A673 (cell line): ENCODE data around the gene DOK4. TPM values are rescaled to one million over a fixed set of nuclear protein-coding genes. Genes with fewer than 3 reads are reported as not detected.

Experiments used
- BruUV-seq: library from RNA; stranded (reverse); fragments of 400-500 nt; replicated peaks from 2 replicates; lab custom pipeline; 2021; lab: Mats Ljungman, UMichigan
- CTCF ChIA-PET: fragments of 300-600 bp; sonication (Branson Sonifier 250); formaldehyde crosslinking; loops from one replicate; lab custom pipeline; 2022; ENCODE audit warnings: antibody characterized with exemption; lab: Charles Lee
- POLR2A ChIA-PET: fragments of 300-600 bp; sonication (Branson Sonifier 250); formaldehyde crosslinking; loops from one replicate; lab custom pipeline; 2022; ENCODE audit warnings: antibody characterized with exemption; ENCODE audit not compliant: low non-redundant PET; lab: Charles Lee
- DNase-seq: peaks from one replicate; pipeline ENCODE4 v3.0.0-alpha.2; 2015; ENCODE audit warnings: low spot score
- H3K27ac ChIP-seq: fragments of 200-600 bp; sonication (generic); 2 replicates; pipeline ENCODE4 v1.5.1; 2016; ENCODE audit warnings: mixed run types, low read depth, mild to moderate bottlenecking, mixed read lengths, antibody characterized with exemption, low read length; ENCODE audit not compliant: poor library complexity, severe bottlenecking
- H3K27me3 ChIP-seq: fragments of 200-600 bp; sonication (generic); replicated peaks from 2 replicates; pipeline ENCODE4 v1.6.1; 2017; ENCODE audit warnings: mixed run types, low read depth, mild to moderate bottlenecking, mixed read lengths, antibody characterized with exemption, low read length; ENCODE audit not compliant: insufficient read depth, poor library complexity
- H3K36me3 ChIP-seq: fragments of 200-600 bp; sonication (generic); 2 replicates; pipeline ENCODE4 v1.6.1; 2016; ENCODE audit warnings: mixed run types, mild to moderate bottlenecking, mixed read lengths, antibody characterized with exemption, low read length; ENCODE audit not compliant: insufficient read depth, poor library complexity, severe bottlenecking
- H3K4me1 ChIP-seq: fragments of 200-600 bp; sonication (generic); 2 replicates; pipeline ENCODE4 v1.6.1; 2017; ENCODE audit warnings: mixed run types, mild to moderate bottlenecking, mixed read lengths, antibody characterized with exemption, low read length; ENCODE audit not compliant: insufficient read depth, poor library complexity, severe bottlenecking
- H3K4me3 ChIP-seq: fragments of 200-600 bp; sonication (generic); 2 replicates; pipeline ENCODE4 v1.5.1; 2016; ENCODE audit warnings: low read depth, mixed run types, mild to moderate bottlenecking, mixed read lengths, low read length; ENCODE audit not compliant: poor library complexity, severe bottlenecking
- H3K9me3 ChIP-seq: fragments of 200-600 bp; sonication (generic); 2 replicates; pipeline ENCODE4 v1.6.1; 2016; ENCODE audit warnings: mixed run types, low read depth, mild to moderate bottlenecking, mixed read lengths, antibody characterized with exemption, low read length; ENCODE audit not compliant: poor library complexity, severe bottlenecking
- CTCF ChIP-seq: fragments of 300-800, 200-600 bp; sonication (generic); conservative IDR thresholded peaks from 2 replicates; pipeline ENCODE4 v1.5.1; 2017; ENCODE audit warnings: low read depth, mild to moderate bottlenecking, antibody characterized with exemption, low read length, moderate library complexity, mixed read lengths
- EZH2 ChIP-seq: fragments of 200-600 bp; sonication (generic); IDR thresholded peaks from 2 replicates; pipeline ENCODE4 v1.6.1; 2017; ENCODE audit warnings: borderline replicate concordance, low read depth, mild to moderate bottlenecking, mixed read lengths, antibody characterized with exemption, low read length; ENCODE audit not compliant: poor library complexity, severe bottlenecking
- intact Hi-C: fragments of 100-400 bp; cut with micrococcal nuclease; formaldehyde crosslinking; loops from one replicate; pipeline ENCODE4 v1.10.0; 2022; ENCODE audit not compliant: unreplicated experiment
- total RNA-seq: library from RNA; stranded (reverse); gene quantifications from 2 replicates; pipeline ENCODE4 v1.2.3, GENCODE V29; 2021

DOK4 gene
- total RNA-seq, 1 experiment from 2014 or later = 14.3 TPM

- BruUV-seq = no TSS peak
- H3K27ac ChIP-seq = no peak overlapping the region
- no peak for DNase-seq
Measured at GRCh38 chr16:57508035-57508425, 21.7 kb upstream of the DOK4 start.

GRCh38 chr16:57507136-57508034 lies 21.1 kb upstream of the DOK4 start:
- no peak for DNase-seq
- CTCF ChIA-PET = no interaction called here

More at GRCh38 chr16:57508035-57508425, 21.7 kb upstream of the DOK4 start:
- no peaks in the 10 kb centered on the region for H3K36me3 ChIP-seq
- no peaks in the 10 kb centered on the region for H3K27me3 ChIP-seq
- H3K4me3 ChIP-seq = no peak overlapping the region
- H3K9me3 ChIP-seq = no peaks in the 10 kb centered on the region
- ChIA-PET POLR2A (interaction anchor here (0.6 kb wide), 1 partner anchor 86 kb away, joined by 14 read pairs; no protein-coding TSS in a partner anchor), CTCF (no interaction called here)
- intact Hi-C loops = no loop called here
- peaks cover 5% of the 10 kb centered on the region for H3K4me1 ChIP-seq
- no peak for TF ChIP-seq EZH2
- no peak for TF ChIP-seq CTCF

GRCh38 chr16:57505169-57505568 lies 18.9 kb upstream of the DOK4 start:
- Histone ChIP-seq H3K9me3 (no peaks in the 10 kb centered on the region), H3K4me3 (no peak overlapping the region), H3K4me1 (no peaks in the 10 kb centered on the region), H3K27me3 (no peaks in the 10 kb centered on the region), H3K36me3 (no peaks in the 10 kb centered on the region), H3K27ac (no peak overlapping the region)
- intact Hi-C loops = no loop called here
- no peak for TF ChIP-seq EZH2
- no peak for TF ChIP-seq CTCF
- POLR2A ChIA-PET = interaction anchor here (0.6 kb wide), 1 partner anchor 58 kb away, joined by 4 read pairs; the partner anchor contains the start of genes CIAPIN1 and COQ9
- DNase-seq = no peak
- no TSS peak for BruUV-seq
- CTCF ChIA-PET = no interaction called here

More at GRCh38 chr16:57507136-57508034, 21.1 kb upstream of the DOK4 start:
- Histone ChIP-seq H3K9me3 (no peaks in the 10 kb centered on the region), H3K4me1 (no peaks in the 10 kb centered on the region), H3K4me3 (no peak overlapping the region), H3K36me3 (no peaks in the 10 kb centered on the region), H3K27ac (no peak overlapping the region), H3K27me3 (no peaks in the 10 kb centered on the region)
- no TSS peak for BruUV-seq
- intact Hi-C loops = no loop called here
- POLR2A ChIA-PET = interaction anchor here (0.6 kb wide), 1 partner anchor 85 kb away, joined by 14 read pairs; no protein-coding TSS in a partner anchor
- TF ChIP-seq CTCF (no peak), EZH2 (no peak)
